ENCODE results near the gene RASIP1. TPM values are rescaled to one million over a fixed set of nuclear protein-coding genes. Genes with fewer than 3 reads are reported as not detected.
"Not testable (repeated sequence)": the region's sequence is repeated elsewhere in the genome, so short reads cannot be mapped to it uniquely, and the experiment has no call there.

The RASIP1 gene
- total RNA-seq, 2 experiments from 2014 or later = 0.31 to 0.50 TPM

DNA sequence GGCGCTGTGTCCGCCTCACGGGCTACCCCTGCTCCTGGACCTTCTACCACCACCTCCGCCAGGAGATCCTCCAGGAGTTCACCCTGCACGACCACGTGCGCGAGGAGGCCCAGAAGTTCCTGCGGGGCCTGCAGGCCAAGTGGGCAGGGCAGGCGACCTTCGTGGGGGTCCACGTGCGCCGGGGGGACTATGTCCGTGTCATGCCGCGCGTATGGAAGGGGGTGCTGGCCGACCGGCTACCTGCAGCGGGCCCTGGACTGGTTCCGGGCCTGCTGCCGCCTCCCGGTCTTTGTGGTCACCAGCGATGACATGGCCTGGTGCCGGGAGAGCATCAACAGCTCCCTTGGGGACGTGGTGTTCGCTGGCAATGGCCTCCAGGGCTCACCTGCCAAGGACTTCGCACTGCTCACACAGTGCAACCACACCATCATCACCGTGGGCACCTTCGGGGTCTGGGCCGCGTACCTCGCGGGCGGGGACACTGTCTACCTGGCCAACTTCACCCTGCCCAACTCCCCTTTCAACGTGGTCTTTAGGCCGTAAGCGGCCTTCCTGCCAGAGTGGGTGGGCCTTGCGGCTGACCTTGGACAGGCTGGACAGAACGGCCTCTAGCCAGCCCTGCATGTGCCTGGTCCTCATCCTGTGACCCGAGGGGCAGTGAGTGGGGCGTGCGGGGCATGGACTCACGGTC lies 59.8 kb downstream of the RASIP1 start:
- Mint-ChIP-seq H3K4me3 (no peak overlapping the region), H3K27me3 (no peaks in the 10 kb centered on the region), H3K36me3 (ENCODE audit: low read depth) (no peaks in the 10 kb centered on the region), H3K27ac (no peak overlapping the region), H3K4me1 (no peaks in the 10 kb centered on the region), H3K9me3 (no peaks in the 10 kb centered on the region)
- DNase-seq = no peak
- ChIA-PET POLR2A (no interaction called here), CTCF (interaction anchor here (0.7 to 1.0 kb wide), 2 partner anchors 10 to 14 kb away, joined by 3 read pairs; no protein-coding TSS in a partner anchor)

DNA sequence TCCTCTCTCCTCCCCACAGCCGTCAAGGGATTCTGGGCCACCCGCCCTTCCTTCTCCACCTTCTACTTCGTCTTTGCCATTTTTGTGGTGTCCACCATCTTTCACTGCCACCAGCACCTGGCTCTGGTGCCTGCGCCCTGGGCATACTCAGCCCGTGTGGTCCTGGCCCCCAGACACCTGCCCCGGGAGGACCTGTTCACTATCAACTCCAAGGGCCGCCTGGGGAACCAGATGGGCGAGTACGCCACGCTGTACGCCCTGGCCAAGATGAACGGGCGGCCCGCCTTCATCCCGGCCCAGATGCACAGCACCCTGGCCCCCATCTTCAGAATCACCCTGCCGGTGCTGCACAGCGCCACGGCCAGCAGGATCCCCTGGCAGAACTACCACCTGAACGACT lies 60.4 kb downstream of the RASIP1 start:
- H3K4me3 Mint-ChIP-seq; H3K9me3 Mint-ChIP-seq; DNase-seq; H3K4me1 Mint-ChIP-seq; POLR2A ChIA-PET; H3K27ac Mint-ChIP-seq; H3K36me3 Mint-ChIP-seq (ENCODE audit: low read depth); H3K27me3 Mint-ChIP-seq: not testable (repeated sequence)
- CTCF ChIA-PET = interaction anchor here (1.0 kb wide), 1 partner anchor 14 kb away, joined by 3 read pairs; no protein-coding TSS in a partner anchor

DNA sequence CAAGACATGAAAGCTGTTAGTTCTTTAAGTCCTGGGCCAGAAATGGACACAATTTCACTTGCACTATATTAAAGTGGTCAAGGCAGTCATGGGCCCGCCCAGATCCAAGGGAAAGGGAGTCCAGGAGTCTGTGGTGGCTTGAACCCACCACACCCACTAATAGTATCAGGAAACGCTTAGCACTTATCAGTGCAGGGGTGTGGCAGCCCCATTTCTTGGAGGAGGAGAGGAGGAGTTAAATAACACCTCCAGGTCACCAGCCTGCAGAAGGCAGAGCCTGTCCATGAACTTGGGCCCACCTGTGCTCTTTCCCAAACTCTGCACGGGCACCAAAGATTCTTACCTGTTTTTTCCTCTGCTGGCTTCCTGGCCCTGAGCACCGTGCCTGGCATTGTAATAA lies 62.2 kb downstream of the RASIP1 start:
- Mint-ChIP-seq H3K27me3 (no peaks in the 10 kb centered on the region), H3K4me3 (no peak overlapping the region), H3K4me1 (peaks cover 6% of the 10 kb centered on the region), H3K9me3 (no peaks in the 10 kb centered on the region), H3K36me3 (ENCODE audit: low read depth) (no peaks in the 10 kb centered on the region), H3K27ac (no peak overlapping the region)
- ChIA-PET POLR2A (no interaction called here), CTCF (no interaction called here)
- no peak for DNase-seq

DNA sequence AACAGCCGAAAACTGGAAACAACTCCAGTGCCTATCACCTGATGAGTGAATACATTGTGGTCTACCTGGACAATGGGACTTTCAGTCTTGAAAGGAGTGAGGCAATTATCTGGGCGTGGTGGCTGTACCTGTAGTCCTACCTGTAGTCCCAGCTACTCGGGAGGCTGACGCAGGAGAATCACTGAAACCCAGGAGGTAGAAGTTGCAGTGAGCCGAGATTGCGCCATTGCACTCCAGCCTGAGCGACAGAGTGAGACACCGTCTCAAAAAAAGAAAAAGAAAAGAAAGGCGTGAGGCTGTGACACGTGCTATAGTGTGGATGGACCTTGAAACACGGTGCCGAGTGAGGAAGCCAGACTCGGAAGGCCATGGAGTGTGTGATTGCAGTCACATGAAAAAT lies 63.5 kb downstream of the RASIP1 start:
- peaks cover 6% of the 10 kb centered on the region for H3K4me1 Mint-ChIP-seq
- no peaks in the 10 kb centered on the region for H3K9me3 Mint-ChIP-seq
- POLR2A ChIA-PET = no interaction called here
- no peak for DNase-seq
- H3K4me3 Mint-ChIP-seq = no peak overlapping the region
- H3K27me3 Mint-ChIP-seq = no peaks in the 10 kb centered on the region
- no peaks in the 10 kb centered on the region for H3K36me3 Mint-ChIP-seq (ENCODE audit: low read depth)
- CTCF ChIA-PET = no interaction called here
- H3K27ac Mint-ChIP-seq = no peak overlapping the region

DNA sequence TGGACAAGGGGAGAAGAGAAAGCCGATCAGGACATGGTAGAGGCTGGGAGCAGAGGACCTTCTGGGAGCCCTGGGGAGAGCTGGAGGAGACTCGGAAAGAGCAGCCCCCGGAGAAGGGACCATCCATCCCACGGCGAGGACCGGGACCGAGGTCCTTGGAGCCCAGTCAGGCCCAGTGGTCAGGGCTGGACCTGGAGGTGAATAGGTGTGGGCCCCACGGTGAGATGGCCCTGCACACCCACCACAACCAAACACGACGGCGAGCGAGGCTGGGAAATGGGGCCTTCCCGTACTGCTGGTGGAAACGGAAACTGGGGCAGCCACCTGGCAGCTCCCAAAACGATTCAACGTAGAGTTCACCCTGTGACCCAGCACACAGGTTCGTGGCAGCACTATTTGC lies 63.9 kb downstream of the RASIP1 start:
- H3K27me3 Mint-ChIP-seq = no peaks in the 10 kb centered on the region
- POLR2A ChIA-PET = no interaction called here
- no peak overlapping the region for H3K27ac Mint-ChIP-seq

DNA sequence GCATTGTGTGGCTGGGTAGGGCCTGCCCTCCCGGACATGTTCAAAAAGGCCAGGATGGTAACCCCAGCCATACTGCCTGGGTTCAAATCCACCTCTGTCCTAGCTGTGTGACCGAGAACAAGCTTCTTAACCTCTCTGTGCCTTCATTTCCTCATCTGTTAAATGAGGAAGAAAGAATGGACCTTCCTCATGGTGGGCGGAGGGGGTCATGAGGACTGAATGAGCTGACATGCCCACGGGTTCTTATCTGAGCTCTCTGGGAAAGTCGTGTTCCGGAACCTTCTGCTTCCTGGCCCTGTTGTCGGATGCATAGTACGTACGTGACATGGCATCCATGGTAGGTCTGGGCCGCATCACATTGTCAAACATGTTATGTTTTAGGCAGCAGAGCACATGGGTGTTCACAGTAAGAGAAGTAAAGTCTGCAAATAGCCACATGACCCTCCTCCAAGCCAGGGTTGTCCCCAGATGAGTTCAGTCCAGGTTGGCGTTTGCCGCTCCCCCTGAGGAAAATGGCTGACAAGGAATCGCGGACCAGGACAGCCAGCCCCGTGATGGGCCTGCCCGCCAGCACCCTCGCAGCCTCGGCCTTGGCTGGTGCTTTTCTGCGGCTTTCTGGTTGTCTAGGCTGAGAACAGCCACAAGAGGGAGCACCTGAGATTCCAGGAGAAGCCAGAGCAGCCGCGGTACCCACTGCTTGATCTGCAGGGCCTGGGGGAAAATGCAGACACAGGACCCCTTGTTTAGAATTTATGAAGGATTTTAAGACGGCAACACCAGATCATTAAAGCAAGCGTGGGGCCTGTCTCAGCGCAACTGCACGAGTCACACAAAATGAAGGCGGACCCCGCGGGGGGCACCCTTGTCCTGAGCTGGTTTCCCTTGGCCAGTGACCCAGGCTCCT lies 65.2 kb downstream of the RASIP1 start:
- Mint-ChIP-seq H3K27ac (peak overlapping the region; percentile 66), H3K27me3 (no peaks in the 10 kb centered on the region)
- POLR2A ChIA-PET = interaction anchor here (0.6 kb wide), 1 partner anchor 831 kb away, joined by 5 read pairs; no protein-coding TSS in a partner anchor

More for the DNA sequence above, 63.9 kb downstream of the RASIP1 start:
- no peak for DNase-seq
- Mint-ChIP-seq H3K4me3 (no peak overlapping the region), H3K9me3 (no peaks in the 10 kb centered on the region), H3K36me3 (ENCODE audit: low read depth) (no peaks in the 10 kb centered on the region), H3K4me1 (peaks cover 6% of the 10 kb centered on the region)
- CTCF ChIA-PET = interaction anchor here (0.8 kb wide), 1 partner anchor 34 kb away, joined by 3 read pairs; no protein-coding TSS in a partner anchor

DNA sequence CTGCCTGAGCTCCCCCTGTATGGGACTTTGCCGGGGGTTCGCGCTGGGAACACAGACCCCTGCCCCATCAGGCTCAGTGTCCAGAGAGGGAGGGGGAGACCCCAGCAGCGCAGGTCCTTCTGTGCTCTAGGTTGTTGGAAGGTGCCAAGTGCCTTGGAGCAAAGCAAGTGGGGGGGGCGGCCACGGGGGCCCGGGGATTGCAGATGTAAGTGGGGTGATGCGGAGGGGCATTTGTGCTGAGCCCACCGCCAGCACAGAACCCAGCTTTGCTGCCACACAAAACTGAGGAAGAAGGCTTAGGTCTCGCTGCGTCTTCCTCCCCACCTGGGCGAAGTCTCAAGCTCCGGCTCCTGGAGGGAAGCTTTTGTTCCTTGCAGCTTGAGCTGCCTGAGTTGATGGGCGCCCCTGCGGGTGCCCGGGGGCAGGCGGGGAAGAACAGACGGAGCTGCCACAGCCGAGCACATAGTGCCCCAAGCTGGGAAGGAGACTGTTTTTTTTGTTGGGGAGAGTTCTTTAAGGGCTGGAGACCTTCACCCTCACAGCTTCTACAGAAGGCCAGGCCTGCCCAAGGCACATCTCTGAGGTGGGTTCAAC lies 66.1 kb downstream of the RASIP1 start:
- H3K27me3 Mint-ChIP-seq = no peaks in the 10 kb centered on the region
- no peak overlapping the region for H3K27ac Mint-ChIP-seq
- ChIA-PET CTCF (interaction anchor here (0.7 to 1.6 kb wide), 6 partner anchors 16 to 65 kb away, joined by 3 to 7 read pairs (median 3); partner anchors contain the start of gene CA11), POLR2A (interaction anchor here (0.6 kb wide), 1 partner anchor 831 kb away, joined by 5 read pairs; no protein-coding TSS in a partner anchor)
- no peak overlapping the region for H3K4me3 Mint-ChIP-seq
- peaks cover 6% of the 10 kb centered on the region for H3K9me3 Mint-ChIP-seq
- H3K4me1 Mint-ChIP-seq = peaks cover 6% of the 10 kb centered on the region
- no peak for DNase-seq
- no peaks in the 10 kb centered on the region for H3K36me3 Mint-ChIP-seq (ENCODE audit: low read depth)

More for the DNA sequence above, 65.2 kb downstream of the RASIP1 start:
- no peak overlapping the region for H3K4me3 Mint-ChIP-seq
- CTCF ChIA-PET = interaction anchor here (0.7 to 1.6 kb wide), 8 partner anchors 9 to 64 kb away, joined by 3 to 7 read pairs (median 3); partner anchors contain the start of gene CA11
- no peaks in the 10 kb centered on the region for H3K9me3 Mint-ChIP-seq
- peak; percentile 81 for DNase-seq
- H3K4me1 Mint-ChIP-seq = peaks cover 6% of the 10 kb centered on the region
- no peaks in the 10 kb centered on the region for H3K36me3 Mint-ChIP-seq (ENCODE audit: low read depth)

DNA sequence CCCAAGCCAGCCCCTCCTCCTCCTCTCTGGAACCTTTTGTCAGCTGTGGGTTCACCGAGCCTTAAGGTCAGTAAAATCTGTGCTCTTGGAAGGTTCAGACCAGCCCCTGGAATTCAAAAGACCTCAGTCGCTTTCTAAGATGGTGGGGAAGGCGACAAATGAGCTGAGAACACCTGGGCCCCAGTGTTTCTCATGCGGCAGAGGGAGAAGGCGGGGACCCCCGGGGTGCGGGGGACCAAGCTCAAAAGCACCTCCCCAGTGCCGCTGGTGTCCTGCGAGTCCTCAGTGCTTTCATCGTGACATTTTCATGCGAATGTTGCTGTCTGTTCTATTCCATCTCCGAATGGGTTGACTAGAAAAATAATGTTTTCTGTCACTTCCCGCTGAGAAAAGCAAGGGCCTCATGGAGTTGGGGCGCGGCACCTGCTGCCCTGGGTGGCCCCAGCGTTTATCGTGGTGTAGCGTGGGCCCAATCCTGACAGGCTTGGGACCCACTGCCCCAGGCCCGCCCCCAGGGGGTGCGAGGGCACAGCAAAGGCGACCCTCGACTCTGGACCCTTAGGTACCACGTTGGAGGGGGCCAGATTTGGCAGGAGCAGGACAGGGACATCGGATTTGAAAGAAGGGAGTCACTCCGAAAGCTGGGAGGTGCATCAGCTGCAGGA lies 66.8 kb downstream of the RASIP1 start:
- peaks cover 6% of the 10 kb centered on the region for H3K4me1 Mint-ChIP-seq
- H3K36me3 Mint-ChIP-seq (ENCODE audit: low read depth) = no peaks in the 10 kb centered on the region
- H3K27ac Mint-ChIP-seq = no peak overlapping the region
- H3K27me3 Mint-ChIP-seq = no peaks in the 10 kb centered on the region
- ChIA-PET CTCF (interaction anchor here (1.0 kb wide), 1 partner anchor 22 kb away, joined by 4 read pairs; the partner anchor contains the start of gene FUT2), POLR2A (no interaction called here)
- peaks cover 9% of the 10 kb centered on the region for H3K9me3 Mint-ChIP-seq
- no peak for DNase-seq
- no peak overlapping the region for H3K4me3 Mint-ChIP-seq

DNA sequence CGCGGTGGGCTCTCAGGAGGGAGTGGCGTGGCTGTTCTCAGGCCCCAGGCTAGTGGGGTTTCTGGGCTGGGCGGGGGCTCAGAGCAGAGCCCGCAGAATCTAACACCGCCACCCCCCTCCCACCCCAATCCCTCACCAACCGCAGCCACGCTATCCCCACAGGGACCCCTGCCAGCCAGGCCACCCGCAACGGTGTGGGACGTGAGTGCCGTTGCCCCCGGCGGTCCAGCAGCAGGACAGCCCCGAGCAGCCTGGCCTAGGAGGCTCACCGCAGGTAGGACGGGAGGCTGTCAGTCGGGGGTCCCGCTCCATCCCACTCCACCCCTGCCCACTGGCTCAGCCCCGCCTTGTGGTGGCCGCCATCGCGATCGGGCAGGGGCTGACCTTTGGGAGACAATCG lies 67.4 kb downstream of the RASIP1 start, which contains the start of gene NTN5:
Gene NTN5 (minus strand): TSS at position 24 of the 400 bp plus-strand sequence. CDS start 2,031 bp downstream, outside the sequence.
- ChIA-PET CTCF (interaction anchor here (1.0 kb wide), 1 partner anchor 23 kb away, joined by 4 read pairs; the partner anchor contains the start of gene FUT2), POLR2A (no interaction called here)
- H3K4me1 Mint-ChIP-seq = peaks cover 6% of the 10 kb centered on the region
- no peak within 1 kb of the TSS for H3K4me3 Mint-ChIP-seq
- H3K36me3 Mint-ChIP-seq (ENCODE audit: low read depth) = no peaks in the 10 kb centered on the region
- H3K27ac Mint-ChIP-seq = peak within 1 kb of the TSS; percentile 41
- DNase-seq = no peak
- no peaks in the 10 kb centered on the region for H3K27me3 Mint-ChIP-seq
- peaks cover 9% of the 10 kb centered on the region for H3K9me3 Mint-ChIP-seq

DNA sequence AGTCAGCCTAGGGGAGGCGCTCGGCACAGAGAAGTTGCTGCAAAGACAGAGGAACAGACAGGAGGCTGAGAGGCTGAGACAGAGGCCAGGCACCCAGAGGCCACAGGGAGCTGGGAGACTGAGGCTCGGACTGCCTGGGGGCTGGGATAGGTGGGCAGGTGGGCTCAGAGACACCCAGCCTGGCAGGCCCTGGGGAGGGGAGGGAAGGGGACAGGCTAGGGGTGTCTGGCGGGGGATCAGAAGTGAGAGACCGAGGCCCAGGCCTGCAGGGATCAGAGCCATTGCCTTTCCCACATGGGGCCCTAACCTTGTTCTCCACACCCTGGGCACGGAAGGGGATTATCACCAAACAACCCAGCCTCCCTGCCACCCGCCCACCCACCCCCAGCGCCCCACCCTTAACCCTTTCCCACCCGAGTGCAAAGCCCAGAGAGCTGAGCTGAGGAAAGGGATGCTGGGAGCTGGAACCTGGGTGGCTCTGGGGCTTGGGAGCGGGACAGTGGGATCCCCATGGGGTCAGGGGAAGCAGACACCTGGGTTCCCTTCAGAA lies 68.9 kb downstream of the RASIP1 start:
- DNase-seq = no peak
- Mint-ChIP-seq H3K4me1 (peaks cover 6% of the 10 kb centered on the region), H3K9me3 (peaks cover 9% of the 10 kb centered on the region), H3K27me3 (no peaks in the 10 kb centered on the region), H3K4me3 (no peak overlapping the region), H3K36me3 (ENCODE audit: low read depth) (no peaks in the 10 kb centered on the region), H3K27ac (no peak overlapping the region)
- CTCF ChIA-PET = interaction anchor here (0.6 to 1.0 kb wide), 3 partner anchors 9 to 677 kb away, joined by 3 to 4 read pairs (median 3); partner anchors contain the start of gene ELSPBP1
- POLR2A ChIA-PET = no interaction called here

DNA sequence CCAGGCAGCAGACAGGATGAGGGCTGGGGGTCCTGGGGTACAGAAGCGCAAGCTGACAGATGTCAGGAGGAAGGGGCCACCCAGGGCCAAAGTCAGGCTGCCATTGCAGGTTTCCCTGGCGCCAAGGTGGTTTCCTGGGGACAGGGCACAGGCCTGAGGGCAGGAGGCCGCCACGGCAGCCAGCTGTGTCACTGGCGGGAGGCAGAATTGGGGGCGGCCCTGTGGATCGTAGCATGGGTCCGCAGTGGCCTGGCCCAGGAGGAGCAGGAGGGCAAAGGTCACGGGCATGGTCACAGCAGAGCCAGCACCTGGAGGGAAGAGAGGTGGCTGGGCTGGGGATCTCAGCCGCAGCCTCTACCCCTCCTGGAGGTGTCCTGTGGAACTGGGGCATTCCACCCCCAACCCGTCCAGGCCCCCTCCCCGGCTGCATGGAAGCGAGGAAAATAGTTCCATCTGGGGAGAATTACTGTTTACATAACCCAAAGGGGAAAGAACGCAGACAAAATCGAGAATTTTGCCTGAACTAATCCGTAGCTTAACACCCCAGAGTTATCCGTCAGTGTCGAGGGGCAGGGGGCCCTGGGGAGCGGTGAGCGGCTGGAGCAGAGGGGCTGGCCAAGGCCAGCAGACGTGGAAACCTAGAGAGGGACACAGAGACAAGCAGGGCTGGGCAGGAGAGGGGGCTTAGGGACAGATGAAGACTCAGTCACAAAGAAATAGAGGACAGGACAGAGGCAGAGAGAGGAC lies 69.5 kb downstream of the RASIP1 start:
- Mint-ChIP-seq H3K27ac (no peak overlapping the region), H3K36me3 (ENCODE audit: low read depth) (no peaks in the 10 kb centered on the region), H3K4me3 (no peak overlapping the region), H3K27me3 (no peaks in the 10 kb centered on the region), H3K9me3 (peaks cover 9% of the 10 kb centered on the region), H3K4me1 (peaks cover 6% of the 10 kb centered on the region)
- DNase-seq = no peak
- ChIA-PET CTCF (interaction anchor here (0.8 to 1.0 kb wide), 2 partner anchors 10 to 43 kb away, joined by 3 read pairs; no protein-coding TSS in a partner anchor), POLR2A (no interaction called here)
